Measurements from ENCODE around the gene RAB20. TPM values are rescaled to one million over a fixed set of nuclear protein-coding genes. Genes with fewer than 3 reads are reported as not detected.
"Not testable (repeated sequence)": the region's sequence is repeated elsewhere in the genome, so short reads cannot be mapped to it uniquely, and the experiment has no call there.

RAB20 gene
- total and polyA plus RNA-seq, 2 experiments from 2014 or later, result 14.0 to 22.4 TPM

DNA sequence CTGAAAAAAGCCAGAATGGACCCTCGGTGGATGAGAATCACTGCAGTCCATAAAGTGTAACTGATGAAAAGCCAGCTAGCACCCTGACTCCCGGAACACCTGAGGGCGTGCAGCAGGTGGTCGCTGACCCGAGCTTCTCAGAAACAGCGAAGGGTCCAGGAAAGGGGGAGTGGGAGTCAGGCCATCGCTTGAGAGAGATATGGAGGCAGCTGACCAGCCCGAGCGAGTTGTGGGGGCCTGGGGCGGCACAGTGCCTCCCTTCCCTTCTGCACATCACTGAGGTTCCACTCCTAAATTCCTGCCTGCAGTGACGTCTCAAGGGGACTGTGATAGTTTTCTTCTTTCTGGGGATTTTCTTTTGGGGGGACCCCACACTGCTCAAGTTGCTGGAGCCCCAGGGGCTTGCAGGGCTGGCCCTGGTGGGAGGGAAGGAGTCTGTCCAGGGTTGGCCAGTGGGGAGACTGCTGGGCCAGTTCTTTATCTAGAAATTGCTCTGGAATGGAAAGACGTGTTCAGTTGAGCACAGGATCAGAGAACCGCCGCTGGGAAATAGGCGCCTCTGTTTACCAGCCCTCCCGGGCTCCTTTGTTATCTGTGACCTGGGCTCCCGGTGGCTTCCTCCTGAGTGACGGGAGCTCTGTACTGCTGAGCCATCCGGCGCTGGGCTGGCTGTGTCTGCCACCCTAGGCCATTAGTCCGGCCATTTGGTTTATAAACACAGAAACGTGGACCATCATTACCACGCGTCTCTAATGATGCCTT is 71.3 kb downstream of the RAB20 start:
- no peak for DNase-seq (ENCODE audit: low read depth in 1 of 2, low spot score in 1 of 2)
- H3K27ac ChIP-seq, result no peak overlapping the region
- TF ChIP-seq, protein P1, sequence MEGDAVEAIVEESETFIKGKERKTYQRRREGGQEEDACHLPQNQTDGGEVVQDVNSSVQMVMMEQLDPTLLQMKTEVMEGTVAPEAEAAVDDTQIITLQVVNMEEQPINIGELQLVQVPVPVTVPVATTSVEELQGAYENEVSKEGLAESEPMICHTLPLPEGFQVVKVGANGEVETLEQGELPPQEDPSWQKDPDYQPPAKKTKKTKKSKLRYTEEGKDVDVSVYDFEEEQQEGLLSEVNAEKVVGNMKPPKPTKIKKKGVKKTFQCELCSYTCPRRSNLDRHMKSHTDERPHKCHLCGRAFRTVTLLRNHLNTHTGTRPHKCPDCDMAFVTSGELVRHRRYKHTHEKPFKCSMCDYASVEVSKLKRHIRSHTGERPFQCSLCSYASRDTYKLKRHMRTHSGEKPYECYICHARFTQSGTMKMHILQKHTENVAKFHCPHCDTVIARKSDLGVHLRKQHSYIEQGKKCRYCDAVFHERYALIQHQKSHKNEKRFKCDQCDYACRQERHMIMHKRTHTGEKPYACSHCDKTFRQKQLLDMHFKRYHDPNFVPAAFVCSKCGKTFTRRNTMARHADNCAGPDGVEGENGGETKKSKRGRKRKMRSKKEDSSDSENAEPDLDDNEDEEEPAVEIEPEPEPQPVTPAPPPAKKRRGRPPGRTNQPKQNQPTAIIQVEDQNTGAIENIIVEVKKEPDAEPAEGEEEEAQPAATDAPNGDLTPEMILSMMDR (IDR thresholded peaks at IDR 0.05; ENCODE audit: low read depth, low read length), result no peak

DNA sequence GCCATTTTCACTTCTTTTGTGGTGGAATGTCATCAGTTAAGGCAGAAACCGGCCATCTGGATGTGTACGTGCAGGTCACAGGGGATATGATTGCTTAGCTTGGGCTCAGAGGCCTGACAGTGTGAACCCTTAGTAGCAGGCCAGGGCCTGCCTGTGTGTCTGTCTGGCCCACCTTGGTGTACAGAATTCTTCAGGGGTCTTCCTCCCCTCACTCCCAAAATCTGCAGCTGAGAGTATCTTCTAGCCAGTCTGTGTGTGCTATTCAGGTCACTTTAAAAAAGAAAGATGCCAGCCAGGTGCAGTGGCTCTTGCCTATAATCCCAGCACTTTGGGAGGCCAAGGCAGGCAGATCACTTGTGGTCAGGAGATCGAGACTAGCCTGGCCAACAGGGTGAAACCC is 74.6 kb downstream of the RAB20 start:
- peaks cover 20% of the 10 kb centered on the region for H3K36me3 ChIP-seq
- not testable (repeated sequence) for DNase-seq (ENCODE audit: low read depth in 1 of 2, low spot score in 1 of 2); H3K27me3 ChIP-seq; H3K27ac ChIP-seq; H3K4me1 ChIP-seq (ENCODE audit: low read depth); H3K9me3 ChIP-seq (ENCODE audit: low read depth); H3K4me3 ChIP-seq

More for the DNA sequence above, 71.3 kb downstream of the RAB20 start:
- Histone ChIP-seq H3K36me3 (peaks cover 18% of the 10 kb centered on the region), H3K4me1 (ENCODE audit: low read depth) (peaks cover 9% of the 10 kb centered on the region), H3K4me3 (no peak overlapping the region), H3K9me3 (ENCODE audit: low read depth) (no peaks in the 10 kb centered on the region), H3K27me3 (no peaks in the 10 kb centered on the region)

DNA sequence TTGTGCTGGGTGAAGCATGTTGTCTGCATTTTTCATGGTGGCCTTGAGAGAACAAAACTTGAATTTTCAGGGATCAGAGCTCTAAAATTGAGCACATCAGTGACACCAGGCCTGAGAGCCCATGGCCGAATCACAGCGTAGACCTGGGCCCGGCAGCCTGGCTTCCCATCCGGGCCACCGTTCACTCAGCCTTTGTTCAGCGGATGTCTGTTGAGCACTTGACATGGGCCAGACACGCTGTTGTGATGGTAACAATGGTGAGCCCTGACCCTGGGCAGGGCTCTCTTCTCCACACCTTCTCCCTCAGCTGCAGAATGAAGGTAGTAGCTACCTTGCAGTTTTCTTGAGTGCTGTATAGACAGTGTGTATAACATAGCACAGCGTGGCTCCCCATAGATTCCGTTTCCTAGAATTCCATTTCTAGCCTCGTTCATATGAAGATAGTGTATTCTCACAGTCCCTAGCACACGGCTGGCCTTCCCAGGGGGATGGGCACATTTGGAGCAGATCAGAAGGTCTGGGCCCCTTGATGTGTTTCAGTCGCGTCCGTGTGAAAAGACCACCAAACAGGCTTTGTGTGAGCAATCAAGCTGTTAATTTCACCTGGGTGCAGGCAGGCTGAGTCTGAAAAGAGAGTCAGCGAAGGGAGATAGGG is 75.3 kb downstream of the RAB20 start:
- Histone ChIP-seq H3K4me1 (ENCODE audit: low read depth) (peaks cover 9% of the 10 kb centered on the region), H3K27ac (peak overlapping the region; percentile 88), H3K27me3 (no peaks in the 10 kb centered on the region), H3K9me3 (ENCODE audit: low read depth) (no peaks in the 10 kb centered on the region), H3K36me3 (peaks cover 14% of the 10 kb centered on the region), H3K4me3 (no peak overlapping the region)
- DNase-seq (ENCODE audit: low read depth in 1 of 2, low spot score in 1 of 2), result peak in 1 of 2 donors; percentile 29
- TF ChIP-seq, protein P1 (IDR thresholded peaks at IDR 0.05; ENCODE audit: low read depth, low read length), result no peak

DNA sequence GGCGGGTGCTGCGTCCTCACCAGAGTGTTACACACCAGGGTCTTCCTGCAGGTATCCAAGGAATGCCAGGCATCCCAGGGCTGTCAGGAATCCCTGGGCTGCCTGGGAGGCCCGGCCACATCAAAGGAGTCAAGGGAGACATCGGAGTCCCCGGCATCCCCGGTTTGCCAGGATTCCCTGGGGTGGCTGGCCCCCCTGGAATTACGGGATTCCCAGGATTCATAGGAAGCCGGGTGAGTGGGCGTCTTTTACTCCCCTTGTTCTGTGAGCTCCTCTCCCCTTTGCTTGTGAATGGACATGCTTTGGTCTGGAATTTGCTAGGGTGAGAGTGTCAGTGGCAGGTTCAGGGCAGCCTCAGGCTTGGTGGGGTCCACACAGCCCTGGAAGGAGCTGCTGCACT is 75.9 kb downstream of the RAB20 start:
- H3K27me3 ChIP-seq, result no peaks in the 10 kb centered on the region
- H3K4me3 ChIP-seq, result no peak overlapping the region
- no peaks in the 10 kb centered on the region for H3K9me3 ChIP-seq (ENCODE audit: low read depth)
- TF ChIP-seq, protein P1 (IDR thresholded peaks at IDR 0.05; ENCODE audit: low read depth, low read length), result no peak
- H3K27ac ChIP-seq, result peak overlapping the region; percentile 88
- H3K36me3 ChIP-seq, result peaks cover 12% of the 10 kb centered on the region
- peaks cover 9% of the 10 kb centered on the region for H3K4me1 ChIP-seq (ENCODE audit: low read depth)
- peak; percentile 17 to 75 for DNase-seq (ENCODE audit: low read depth in 1 of 2, low spot score in 1 of 2)

DNA sequence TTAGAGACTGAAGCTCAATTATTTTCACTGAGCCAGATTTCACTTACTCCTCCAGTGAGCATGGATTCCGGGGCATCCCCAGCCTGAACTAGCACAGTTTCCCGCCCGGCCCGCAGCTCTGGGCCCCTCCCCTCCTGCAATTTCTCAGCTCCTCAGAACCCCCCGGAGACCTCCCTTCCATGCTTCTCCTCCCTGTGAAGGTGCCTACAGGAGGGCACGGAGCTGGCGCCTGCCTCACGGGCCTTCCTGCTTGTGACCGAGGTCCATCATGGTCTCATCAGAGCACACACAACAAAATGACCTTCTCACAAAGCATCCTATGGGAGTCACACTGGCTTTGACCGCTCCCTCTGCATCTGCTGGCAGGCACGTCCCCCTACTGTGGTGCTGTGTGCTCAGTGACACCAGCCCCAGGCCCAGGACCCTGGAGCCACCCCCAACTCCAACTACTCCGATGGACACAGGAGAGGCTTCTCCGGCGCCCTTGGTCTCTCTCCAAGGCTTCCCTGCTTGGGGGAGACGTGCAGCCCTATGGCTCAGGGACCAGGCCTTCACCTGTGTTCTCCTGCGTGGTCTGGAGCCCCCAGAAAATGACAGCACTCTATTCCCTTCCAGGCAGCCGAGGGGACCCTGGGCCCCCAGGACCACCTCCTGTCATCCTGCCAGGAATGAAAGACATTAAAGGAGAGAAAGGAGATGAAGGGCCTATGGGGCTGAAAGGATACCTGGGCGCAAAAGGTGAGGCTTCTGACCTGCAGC is 77.1 kb downstream of the RAB20 start:
- DNase-seq (ENCODE audit: low read depth in 1 of 2, low spot score in 1 of 2), result no peak
- Histone ChIP-seq H3K9me3 (ENCODE audit: low read depth) (no peaks in the 10 kb centered on the region), H3K36me3 (peaks cover 12% of the 10 kb centered on the region), H3K27ac (no peak overlapping the region), H3K4me3 (no peak overlapping the region), H3K4me1 (ENCODE audit: low read depth) (peaks cover 9% of the 10 kb centered on the region), H3K27me3 (no peaks in the 10 kb centered on the region)
- TF ChIP-seq, protein P1 (IDR thresholded peaks at IDR 0.05; ENCODE audit: low read depth, low read length), result no peak

Measured in cardiac muscle cell (in vitro differentiated cells and primary cell).